ENCODE measurements around the gene RPA1.

Gene RPA1

GRCh38 chr17:1907909-1908698 lies 78.3 kb downstream of the RPA1 start:
- no peak for DNase-seq (ENCODE audit: low read depth in 4 of 4, low spot score in 1 of 4)

GRCh38 chr17:1908699-1909309 lies 79.0 kb downstream of the RPA1 start:
- DNase-seq (ENCODE audit: low read depth in 4 of 4, low spot score in 1 of 4) = no peak

GRCh38 chr17:1909985-1910384 lies 80.2 kb downstream of the RPA1 start:
- DNase-seq (ENCODE audit: low read depth in 4 of 4, low spot score in 1 of 4) = no peak

GRCh38 chr17:1912146-1912545 lies 82.3 kb downstream of the RPA1 start:
- DNase-seq (ENCODE audit: low read depth in 4 of 4, low spot score in 1 of 4) = no peak

- DNase-seq (ENCODE audit: low read depth in 4 of 4, low spot score in 1 of 4) = no peak
Observed at GRCh38 chr17:1913702-1914101, 83.9 kb downstream of the RPA1 start.

GRCh38 chr17:1914661-1915083 lies 84.9 kb downstream of the RPA1 start:
- DNase-seq (ENCODE audit: low read depth in 4 of 4, low spot score in 1 of 4) = no peak

- DNase-seq (ENCODE audit: low read depth in 4 of 4, low spot score in 1 of 4) = no peak
Observed at GRCh38 chr17:1915889-1916288, 86.1 kb downstream of the RPA1 start.

- DNase-seq (ENCODE audit: low read depth in 4 of 4, low spot score in 1 of 4) = no peak
Observed at GRCh38 chr17:1916316-1916715, 86.5 kb downstream of the RPA1 start.

GRCh38 chr17:1916963-1917715 lies 87.3 kb downstream of the RPA1 start:
- DNase-seq (ENCODE audit: low read depth in 4 of 4, low spot score in 1 of 4) = no peak

- DNase-seq (ENCODE audit: low read depth in 4 of 4, low spot score in 1 of 4) = no peak
Observed at GRCh38 chr17:1918346-1919162, 88.7 kb downstream of the RPA1 start.

GRCh38 chr17:1919201-1919600 lies 89.4 kb downstream of the RPA1 start:
- no peak for DNase-seq (ENCODE audit: low read depth in 4 of 4, low spot score in 1 of 4)

- DNase-seq (ENCODE audit: low read depth in 4 of 4, low spot score in 1 of 4) = no peak
Observed at GRCh38 chr17:1920948-1921351, 91.1 kb downstream of the RPA1 start.

GRCh38 chr17:1928976-1929375 lies 99.2 kb downstream of the RPA1 start:
- no peak for DNase-seq (ENCODE audit: low read depth in 4 of 4, low spot score in 1 of 4)

GRCh38 chr17:1930337-1930645 lies 100.5 kb downstream of the RPA1 start:
- no peak for DNase-seq (ENCODE audit: low read depth in 4 of 4, low spot score in 1 of 4)

- no peak for DNase-seq (ENCODE audit: low read depth in 4 of 4, low spot score in 1 of 4)
Observed at GRCh38 chr17:1931844-1932579, 102.2 kb downstream of the RPA1 start.

- DNase-seq (ENCODE audit: low read depth in 4 of 4, low spot score in 1 of 4) = no peak
Observed at GRCh38 chr17:1933875-1934715, 104.3 kb downstream of the RPA1 start.

GRCh38 chr17:1934901-1935300 lies 105.1 kb downstream of the RPA1 start:
- no peak for DNase-seq (ENCODE audit: low read depth in 4 of 4, low spot score in 1 of 4)

GRCh38 chr17:1936766-1937165 lies 107.0 kb downstream of the RPA1 start:
- no peak for DNase-seq (ENCODE audit: low read depth in 4 of 4, low spot score in 1 of 4)

- DNase-seq (ENCODE audit: low read depth in 4 of 4, low spot score in 1 of 4) = no peak
Observed at GRCh38 chr17:1937461-1937860, 107.7 kb downstream of the RPA1 start.
